ENCODE results near the gene UBE2M.
A peak's percentile ranks its signal among the peaks of the same experiment; 100 is the strongest.

UBE2M gene

GRCh38 chr19:58572026-58572817 is 13.8 kb upstream of the UBE2M start:
- intact Hi-C loops (cut with DNase I): no loop called here

DNA sequence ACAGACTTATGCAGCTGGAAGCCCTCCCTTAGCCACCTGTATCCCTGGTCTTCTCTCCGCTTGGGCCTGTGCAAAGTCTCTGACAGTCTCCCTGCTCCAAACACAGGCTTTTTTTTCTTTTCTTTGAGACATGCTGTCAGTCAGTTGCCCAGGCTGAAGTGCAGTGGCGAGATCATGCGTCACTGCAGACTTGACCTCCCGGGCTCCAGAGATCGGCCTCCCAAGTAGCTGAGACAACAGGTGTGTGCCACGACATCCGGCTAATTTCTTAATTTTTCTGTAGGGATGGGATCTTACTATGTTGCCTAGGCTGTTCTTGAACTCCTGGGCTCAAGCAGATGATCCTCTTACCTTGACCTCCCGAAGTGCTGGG is 13.2 kb upstream of the UBE2M start:
- intact Hi-C loops (cut with DNase I): no loop called here
- DNase-seq: peak in 5 of 42 donors; percentile 1 to 22 (median 9)

More at GRCh38 chr19:58572026-58572817, 13.8 kb upstream of the UBE2M start:
- DNase-seq: peak in 3 of 42 donors; percentile 4 to 20 (median 5)

GRCh38 chr19:58570770-58571574 is 12.6 kb upstream of the UBE2M start:
- intact Hi-C loops (cut with DNase I): no loop called here
- DNase-seq: peak in 4 of 42 donors; percentile 5 to 24 (median 13)

DNA sequence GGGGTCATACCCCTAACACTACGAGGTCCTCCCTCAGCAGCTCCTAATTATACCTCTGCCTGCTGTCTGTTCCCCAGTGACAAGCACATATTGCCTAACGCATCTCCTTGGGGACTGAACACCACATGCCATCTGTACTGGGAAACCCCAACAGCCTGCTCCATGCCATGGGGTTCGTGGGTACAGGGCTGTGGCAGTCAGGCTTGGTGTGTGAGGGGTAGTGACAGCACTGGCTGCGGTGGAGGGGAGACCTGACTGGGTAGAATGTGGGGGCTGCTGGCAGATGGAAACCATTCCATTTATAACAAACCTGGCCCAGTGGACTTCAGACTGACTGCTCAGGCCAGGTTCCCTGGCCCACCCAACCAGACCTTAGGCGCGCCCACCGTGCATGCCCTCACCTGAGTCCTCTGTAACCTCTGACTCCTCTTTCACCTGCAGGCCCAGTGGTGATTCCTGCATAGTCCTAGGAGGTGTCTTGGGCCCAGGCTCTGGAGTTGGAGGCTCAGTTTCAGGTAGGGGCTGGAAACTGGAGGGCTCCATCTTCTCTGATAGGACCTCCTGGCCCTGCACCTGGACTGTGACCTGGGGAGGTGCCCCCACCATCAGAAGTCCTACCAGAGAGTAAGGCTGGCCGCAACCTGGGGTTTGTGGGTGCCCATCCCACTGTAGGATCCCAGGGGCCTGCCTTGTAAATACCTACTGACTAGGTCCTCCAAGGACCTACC is 11.7 kb upstream of the UBE2M start:
- intact Hi-C loops (cut with DNase I): no loop called here
- peak in 3 of 42 donors; percentile 6 to 18 (median 14) for DNase-seq

DNA sequence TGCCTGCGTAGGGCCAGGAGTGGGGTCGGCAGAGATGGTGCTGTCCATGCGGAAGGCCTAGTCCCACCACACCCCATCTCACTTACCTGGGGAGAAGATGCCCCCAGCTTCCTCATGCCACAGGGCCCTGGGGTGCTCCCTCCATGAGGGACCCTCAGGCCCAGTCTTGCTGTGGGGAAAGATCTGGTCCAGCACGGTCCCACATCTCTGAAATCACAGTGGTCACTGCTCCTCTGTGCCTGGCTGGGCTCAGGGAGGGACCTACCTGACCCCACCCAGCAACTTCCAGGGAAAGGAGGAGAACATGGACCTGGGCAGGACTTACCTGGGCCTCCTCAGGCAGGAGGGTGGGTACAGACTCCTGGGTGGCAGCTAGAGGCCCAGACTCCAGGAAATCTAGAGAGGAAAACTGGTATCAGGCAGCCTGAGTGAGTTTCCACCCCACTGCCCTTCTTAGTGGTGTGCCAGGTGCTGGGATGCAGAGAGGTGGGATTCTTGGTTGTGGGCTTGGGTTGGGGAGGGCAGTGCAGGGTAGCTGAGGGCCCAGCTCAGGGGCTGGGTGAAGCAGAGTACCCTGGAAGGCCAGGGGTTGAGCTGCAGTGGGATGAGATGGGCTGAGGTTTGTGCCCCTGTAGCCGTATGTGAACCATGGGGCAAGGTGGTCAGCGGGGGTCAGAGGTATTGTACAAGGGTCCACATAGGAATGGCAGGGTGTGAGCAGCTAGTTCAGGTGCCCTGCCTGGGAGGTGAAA is 11.0 kb upstream of the UBE2M start:
- intact Hi-C loops (cut with DNase I): no loop called here
- peak in 2 of 42 donors; percentile 8 to 11 for DNase-seq

- intact Hi-C loops (cut with DNase I): no loop called here
- DNase-seq: peak in 2 of 42 donors; percentile 2 to 9
These were observed 10.2 kb upstream of the UBE2M start for GRCh38 chr19:58568453-58569130.

GRCh38 chr19:58566989-58567388 is 8.6 kb upstream of the UBE2M start:
- DNase-seq: peak in 2 of 42 donors; percentile 2 to 16
- intact Hi-C loops (cut with DNase I): no loop called here

- intact Hi-C loops (cut with DNase I): no loop called here
- peak in 1 of 42 donors; percentile 13 for DNase-seq
These were observed 5.4 kb upstream of the UBE2M start for GRCh38 chr19:58563823-58564222.

DNA sequence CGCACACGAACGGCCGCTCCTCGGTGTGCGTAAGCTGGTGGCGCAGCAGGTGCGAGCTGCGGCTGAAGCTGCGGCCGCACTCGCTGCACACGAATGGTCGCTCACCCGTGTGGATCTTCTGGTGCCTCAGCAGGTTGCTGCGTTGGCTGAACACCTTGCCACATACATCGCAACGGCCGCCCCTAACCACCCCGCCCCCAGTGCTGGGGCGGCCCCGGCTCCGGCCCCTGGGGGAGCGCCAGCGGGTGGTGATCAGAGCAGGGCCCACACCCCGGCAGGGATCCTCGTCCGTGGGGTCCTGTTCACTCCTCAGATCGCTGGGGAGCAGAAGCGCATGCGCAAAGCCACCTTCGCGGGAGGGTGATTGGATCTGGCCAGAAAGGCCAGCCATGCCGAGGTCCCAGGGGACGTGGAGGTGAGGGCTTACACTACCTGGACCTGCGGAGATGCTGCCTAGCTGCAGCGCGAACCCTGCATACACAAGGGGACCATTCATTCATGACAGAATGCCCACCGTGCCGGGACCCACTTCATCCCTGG is 4.7 kb upstream of the UBE2M start:
- intact Hi-C loops (cut with DNase I): no loop called here
- DNase-seq: peak in 17 of 42 donors; percentile 27 to 73 (median 45)

DNA sequence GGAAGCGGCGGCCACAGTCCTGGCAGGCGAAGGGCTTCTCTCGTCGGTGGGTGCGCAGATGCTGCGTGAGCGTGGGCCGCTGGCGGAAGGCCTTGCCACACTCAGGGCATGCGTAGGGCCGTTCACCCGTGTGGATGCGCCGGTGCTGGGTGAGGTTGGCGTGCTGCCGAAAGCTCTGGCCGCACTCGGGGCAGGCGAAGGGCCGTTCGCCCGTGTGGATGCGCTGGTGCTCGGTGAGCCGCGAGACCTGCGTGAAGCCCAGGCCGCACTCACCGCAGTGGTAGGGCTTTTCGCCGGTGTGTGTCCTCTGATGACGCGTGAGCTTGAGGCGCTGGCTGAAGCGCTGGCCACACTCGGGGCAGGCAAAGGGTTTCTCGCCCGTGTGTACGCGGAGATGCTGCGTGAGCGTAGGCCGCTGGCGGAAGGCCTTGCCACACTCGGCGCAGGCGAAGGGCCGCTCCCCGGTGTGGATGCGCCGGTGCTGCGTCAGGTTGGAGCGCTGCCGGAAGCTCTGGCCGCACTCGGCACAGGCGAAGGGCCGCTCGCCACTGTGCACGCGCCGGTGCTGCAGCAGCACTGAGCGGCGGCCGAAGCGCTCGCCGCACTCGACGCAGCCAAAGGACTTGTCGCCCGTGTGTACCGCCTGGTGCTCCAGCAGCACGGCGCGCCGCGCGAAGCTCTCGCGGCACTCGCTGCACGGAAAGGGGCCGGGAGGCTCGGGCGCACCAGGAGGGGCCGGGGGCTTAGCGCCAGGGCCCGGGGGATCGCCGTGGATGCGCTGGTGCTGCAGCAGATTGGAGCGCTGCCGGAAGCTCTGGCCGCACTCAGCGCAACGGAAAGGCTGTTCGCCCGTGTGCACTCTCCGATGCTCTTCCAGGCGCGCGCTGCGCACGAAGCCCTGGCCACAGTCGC is 4.0 kb upstream of the UBE2M start:
- intact Hi-C loops (cut with DNase I): no loop called here

GRCh38 chr19:58561373-58562121 is 3.1 kb upstream of the UBE2M start:
- intact Hi-C loops (cut with DNase I): no loop called here
- no peak for DNase-seq

More for the DNA sequence above, 4.0 kb upstream of the UBE2M start:
- peak in 22 of 42 donors; percentile 20 to 70 (median 44) for DNase-seq

DNA sequence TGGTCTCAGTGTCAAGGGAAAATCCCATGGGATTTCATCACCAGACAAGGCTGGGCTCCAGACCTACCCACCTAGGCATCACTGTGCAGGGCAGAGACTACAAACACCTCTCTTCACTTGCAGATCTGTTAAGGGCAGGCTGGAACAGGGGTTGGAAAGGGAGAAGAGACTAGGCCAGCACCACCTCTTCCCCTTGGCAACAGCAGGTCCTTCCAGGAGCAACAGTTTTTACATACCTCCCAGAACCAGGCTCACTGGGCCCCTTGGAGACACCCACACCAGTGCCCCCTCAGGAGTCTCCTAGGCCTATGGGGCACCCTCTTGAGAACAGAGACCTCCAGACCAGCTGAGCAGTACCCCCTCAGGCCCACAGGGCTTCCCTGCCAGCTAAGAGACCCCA is 2.5 kb upstream of the UBE2M start:
- intact Hi-C loops (cut with DNase I): no loop called here
- no peak for DNase-seq

GRCh38 chr19:58560007-58560887 is 1.8 kb upstream of the UBE2M start:
- DNase-seq: no peak
- intact Hi-C loops (cut with DNase I): no loop called here

DNA sequence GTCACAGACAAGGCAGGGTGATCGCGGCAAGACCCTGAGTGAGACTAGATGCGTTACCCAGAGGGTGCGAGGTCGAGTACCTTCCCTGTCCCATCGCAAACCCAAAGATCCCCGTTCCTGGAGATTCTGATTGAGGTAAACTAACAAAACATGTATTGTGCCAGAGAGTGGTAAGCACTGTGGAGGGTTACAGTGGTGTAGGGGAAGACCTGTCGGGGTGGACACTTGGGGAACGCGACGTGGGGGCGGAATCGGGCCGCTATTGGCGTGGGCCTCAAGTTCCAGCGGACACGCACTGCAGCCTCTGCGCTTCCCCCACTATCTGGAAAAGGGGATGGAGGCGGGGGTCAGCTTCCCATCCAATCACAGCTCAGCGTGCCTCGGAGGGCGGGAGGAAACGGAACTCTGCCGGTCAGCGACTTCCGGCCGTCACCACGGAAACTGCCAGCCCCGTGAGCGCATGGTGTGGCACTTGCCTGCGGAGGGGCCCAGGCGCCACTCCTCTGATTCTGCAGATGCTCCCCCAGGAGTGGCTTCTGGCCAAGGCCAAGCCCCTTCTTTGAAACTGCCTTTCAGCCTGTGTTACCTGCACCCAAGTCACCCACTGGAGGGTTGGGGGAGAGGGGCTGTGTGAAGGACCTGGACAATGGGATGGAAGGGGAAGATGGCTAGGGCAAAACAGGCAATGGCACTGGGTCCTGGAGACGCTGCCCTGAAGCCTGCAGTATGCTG is 1.0 kb upstream of the UBE2M start:
- intact Hi-C loops (cut with DNase I): no loop called here
- peak; percentile 79 to 95 (median 90) for DNase-seq

Data from head of caudate nucleus (tissue), 42 donors.